Prostate gland (tissue), 2 donors: ENCODE data around the gene CASP9.
"Not testable (repeated sequence)": the region's sequence is repeated elsewhere in the genome, so short reads cannot be mapped to it uniquely, and the experiment has no call there.

ENCODE experiments used
- CTCF ChIP-seq, 4 experiments: fragments of 200-600 bp in 2 of 4; fragments of 450-650 bp in 2 of 4; sonication (generic) in 2 of 4; IDR thresholded peaks; 1 replicate in 3 of 4; 2 replicates in 1 of 4; pipeline ENCODE4 v1.5.1; 2016 to 2019; ENCODE audit warnings: antibody characterized with exemption in 4 of 4, mild to moderate bottlenecking in 2 of 4, moderate library complexity in 2 of 4
- POLR2A ChIP-seq: fragments of 450-650 bp; IDR thresholded peaks from one replicate; pipeline ENCODE4 v1.6.1; 2016; ENCODE audit warnings: antibody characterized with exemption, mild to moderate bottlenecking
- POLR2AphosphoS5 ChIP-seq: sonication (generic); formaldehyde crosslinking; IDR thresholded peaks from one replicate; pipeline ENCODE4 v1.6.1; 2017; ENCODE audit warnings: antibody characterized with exemption

GRCh38 chr1:15484443-15484842 lies 39.6 kb downstream of the CASP9 start:
- not testable (repeated sequence) for TF ChIP-seq POLR2A; CTCF (IDR thresholded peaks at IDR 0.05); POLR2AphosphoS5
